Mammary epithelial cell (primary cell): ENCODE results near the gene ABCG1.

Experiments
- CTCF ChIP-seq, 2 donors: IDR thresholded peaks in 1 of 2; conservative IDR thresholded peaks in 1 of 2; 2 replicates each; pipeline ENCODE4 v1.5.1; 2011 to 2012; ENCODE audit warnings: inconsistent platforms in 2 of 2, low read length in 2 of 2, mild to moderate bottlenecking in 2 of 2, control low read depth in 1 of 2, low read depth in 1 of 2; ENCODE audit not compliant: insufficient read depth in 1 of 2; ENCODE audit errors: extremely low read depth in 1 of 2
- EZH2 ChIP-seq: IDR thresholded peaks from 2 replicates; pipeline ENCODE4 v1.6.1; 2012; ENCODE audit warnings: low read length, inconsistent platforms, borderline replicate concordance

DNA sequence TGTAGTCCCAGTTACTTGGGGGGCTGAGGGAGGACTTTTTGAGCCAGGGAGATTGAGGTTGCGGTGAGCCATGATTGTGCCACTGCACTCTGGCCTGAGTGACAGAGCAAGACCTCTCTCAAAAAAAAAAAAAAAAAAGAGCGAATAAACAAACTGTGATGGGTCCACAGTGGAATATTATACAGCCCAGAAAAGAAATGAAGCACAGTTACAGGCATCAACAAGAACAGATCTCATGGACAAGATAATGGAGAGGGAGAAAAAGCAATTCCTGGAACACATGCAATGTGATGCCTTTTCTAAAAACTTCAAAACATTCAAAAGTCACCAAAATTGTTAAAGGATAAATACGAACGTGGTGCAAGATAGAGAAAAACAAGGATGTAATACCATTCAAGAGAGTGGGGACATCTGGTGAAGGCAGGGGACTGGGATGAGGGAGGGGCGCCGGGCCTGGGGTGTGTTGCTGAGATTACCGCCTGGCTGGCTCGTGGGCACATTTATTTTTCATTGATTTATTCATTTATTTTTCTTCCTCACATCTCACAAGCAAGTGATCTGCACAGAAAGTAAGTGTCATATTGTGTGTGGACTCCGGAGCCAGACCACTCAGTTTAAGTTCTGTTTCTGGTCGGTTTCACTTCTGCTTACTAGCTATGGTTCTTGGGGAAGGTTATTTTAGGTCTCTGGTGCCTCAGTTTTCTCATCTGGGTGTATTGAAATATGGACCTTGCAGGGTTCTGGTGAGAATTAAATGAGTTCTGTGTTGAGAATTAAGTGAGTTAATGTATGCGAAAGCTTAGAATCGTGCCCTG is 30.1 kb downstream of the ABCG1 start:
- TF ChIP-seq CTCF (conservative IDR thresholded peaks at IDR 0.05 in 1 of 2, IDR thresholded peaks at IDR 0.05 in 1 of 2; ENCODE audit: extremely low read depth in 1 of 2, insufficient read depth in 1 of 2, low read depth in 1 of 2, low read length in 2 of 2) (no peak), EZH2 (no peak)
